Choroid plexus epithelial cell (primary cell): Measurements from ENCODE around the gene ARSJ.

Experiments used
- DNase-seq: peaks from one replicate; pipeline ENCODE4 v3.0.0-alpha.2; 2010; ENCODE audit warnings: low read depth
- H3K4me3 ChIP-seq: 2 replicates; pipeline ENCODE4 v1.5.1; 2011; ENCODE audit warnings: low read depth, mild to moderate bottlenecking, control low read depth, low read length, moderate library complexity
- CTCF ChIP-seq: conservative IDR thresholded peaks from 2 replicates; pipeline ENCODE4 v1.5.1; 2011; ENCODE audit warnings: low read depth, mild to moderate bottlenecking, control low read depth, inconsistent platforms, low read length, moderate library complexity

ARSJ gene

GRCh38 chr4:113969709-113970334, 9.6 kb downstream of the ARSJ start:
- H3K4me3 ChIP-seq, result no peak overlapping the region
- no peak for TF ChIP-seq CTCF

GRCh38 chr4:113968473-113968872, 11.0 kb downstream of the ARSJ start:
- TF ChIP-seq CTCF, result no peak
- no peak overlapping the region for H3K4me3 ChIP-seq
- DNase-seq, result no peak

More at GRCh38 chr4:113969709-113970334, 9.6 kb downstream of the ARSJ start:
- DNase-seq, result no peak

- DNase-seq, result no peak
- H3K4me3 ChIP-seq, result no peak overlapping the region
- TF ChIP-seq CTCF, result no peak
Measured at GRCh38 chr4:113967687-113968086, 11.8 kb downstream of the ARSJ start.

- H3K4me3 ChIP-seq, result no peak overlapping the region
- TF ChIP-seq CTCF, result no peak
- DNase-seq, result no peak
Measured at GRCh38 chr4:113962719-113963265, 16.7 kb downstream of the ARSJ start.

GRCh38 chr4:113962016-113962347, 17.5 kb downstream of the ARSJ start:
- TF ChIP-seq CTCF, result no peak
- DNase-seq, result no peak
- H3K4me3 ChIP-seq, result no peak overlapping the region

GRCh38 chr4:113960684-113961321, 18.6 kb downstream of the ARSJ start:
- no peak for DNase-seq
- H3K4me3 ChIP-seq, result no peak overlapping the region
- no peak for TF ChIP-seq CTCF

GRCh38 chr4:113959539-113959937, 19.9 kb downstream of the ARSJ start:
- TF ChIP-seq CTCF, result no peak
- no peak for DNase-seq
- H3K4me3 ChIP-seq, result peak overlapping the region; percentile 7
